Tibial nerve (tissue), 4 donors: ENCODE results near the gene MYO5A.

ENCODE experiments used
- EP300 ChIP-seq, 2 donors: sonication (generic); formaldehyde crosslinking; IDR thresholded peaks; one replicate each; pipeline ENCODE4 v1.6.1; 2017; ENCODE audit warnings: antibody characterized with exemption in 2 of 2, mild to moderate bottlenecking in 1 of 2
- TF ChIP-seq, protein P1 (sequence below), 5 experiments: fragments of 200-600 bp in 3 of 5; fragments of 450-650 bp in 2 of 5; sonication (generic) in 3 of 5; IDR thresholded peaks; one replicate each; pipeline ENCODE4 v1.5.1; 2016 to 2019; ENCODE audit warnings: antibody characterized with exemption in 5 of 5, mild to moderate bottlenecking in 3 of 5, moderate library complexity in 2 of 5

DNA sequence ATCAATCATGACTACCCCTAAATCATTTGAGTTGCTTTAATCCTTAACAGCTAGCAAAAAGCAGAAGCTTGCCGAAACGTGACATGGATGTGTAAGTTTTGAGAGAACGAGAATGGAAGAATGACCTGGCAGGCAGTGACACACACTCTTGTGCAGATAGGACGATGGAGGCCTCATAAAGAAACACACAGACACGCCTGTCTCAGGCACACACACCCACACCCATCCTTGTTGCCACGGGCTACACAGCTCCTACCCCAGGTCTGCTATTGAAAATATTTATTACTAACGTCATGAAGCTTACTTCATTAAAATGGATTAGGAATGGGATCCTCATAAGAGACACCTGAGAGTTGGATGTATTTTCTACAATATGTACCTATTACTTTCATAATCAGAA is 241.6 kb downstream of the MYO5A start:
- TF ChIP-seq, protein P1, sequence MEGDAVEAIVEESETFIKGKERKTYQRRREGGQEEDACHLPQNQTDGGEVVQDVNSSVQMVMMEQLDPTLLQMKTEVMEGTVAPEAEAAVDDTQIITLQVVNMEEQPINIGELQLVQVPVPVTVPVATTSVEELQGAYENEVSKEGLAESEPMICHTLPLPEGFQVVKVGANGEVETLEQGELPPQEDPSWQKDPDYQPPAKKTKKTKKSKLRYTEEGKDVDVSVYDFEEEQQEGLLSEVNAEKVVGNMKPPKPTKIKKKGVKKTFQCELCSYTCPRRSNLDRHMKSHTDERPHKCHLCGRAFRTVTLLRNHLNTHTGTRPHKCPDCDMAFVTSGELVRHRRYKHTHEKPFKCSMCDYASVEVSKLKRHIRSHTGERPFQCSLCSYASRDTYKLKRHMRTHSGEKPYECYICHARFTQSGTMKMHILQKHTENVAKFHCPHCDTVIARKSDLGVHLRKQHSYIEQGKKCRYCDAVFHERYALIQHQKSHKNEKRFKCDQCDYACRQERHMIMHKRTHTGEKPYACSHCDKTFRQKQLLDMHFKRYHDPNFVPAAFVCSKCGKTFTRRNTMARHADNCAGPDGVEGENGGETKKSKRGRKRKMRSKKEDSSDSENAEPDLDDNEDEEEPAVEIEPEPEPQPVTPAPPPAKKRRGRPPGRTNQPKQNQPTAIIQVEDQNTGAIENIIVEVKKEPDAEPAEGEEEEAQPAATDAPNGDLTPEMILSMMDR (IDR thresholded peaks at IDR 0.05) = no peak
- no peak for TF ChIP-seq EP300 (IDR thresholded peaks at IDR 0.05)
